HEK293T (cell line): ENCODE measurements around the gene TFDP2.
"Not testable (repeated sequence)": the region's sequence is repeated elsewhere in the genome, so short reads cannot be mapped to it uniquely, and the experiment has no call there.

Source experiments
- CTCF ChIA-PET: fragments of 350-600 bp; formaldehyde crosslinking; extraction: SDS; loops from one replicate; lab custom pipeline; 2021; ENCODE audit warnings: antibody characterized with exemption, inconsistent platforms; lab: Yijun Ruan, JAX
- POLR2A ChIA-PET: fragments of 350-600 bp; formaldehyde crosslinking; extraction: SDS; loops from one replicate; lab custom pipeline; 2020; ENCODE audit warnings: antibody characterized with exemption, inconsistent platforms; lab: Yijun Ruan, JAX
- DNase-seq: peaks from one replicate; pipeline ENCODE4 v3.0.0; 2012; ENCODE audit warnings: mixed read lengths; ENCODE audit errors: extremely low spot score
- ARNT ChIP-seq: fragments of 450-650 bp; IDR thresholded peaks from 2 replicates; pipeline ENCODE4 v1.6.1; 2017; ENCODE audit warnings: mild to moderate bottlenecking
- BHLHE40 ChIP-seq: fragments of 450-650 bp; IDR thresholded peaks from 2 replicates; pipeline ENCODE4 v1.6.1; 2016; ENCODE audit warnings: mild to moderate bottlenecking, moderate library complexity, borderline replicate concordance
- CTBP1 ChIP-seq: fragments of 450-650 bp; IDR thresholded peaks from 2 replicates; pipeline ENCODE4 v1.6.1; 2016; ENCODE audit warnings: borderline replicate concordance
- ELF4 ChIP-seq: fragments of 450-650 bp; IDR thresholded peaks from 2 replicates; pipeline ENCODE4 v1.6.1; 2017; ENCODE audit warnings: antibody characterized with exemption
- FOXA1 ChIP-seq: fragments of 450-650 bp; IDR thresholded peaks from 2 replicates; pipeline ENCODE4 v1.6.1; 2016; ENCODE audit warnings: mild to moderate bottlenecking
- FOXK2 ChIP-seq: fragments of 450-650 bp; IDR thresholded peaks from 2 replicates; pipeline ENCODE4 v1.6.1; 2016; ENCODE audit warnings: mild to moderate bottlenecking
- FOXM1 ChIP-seq: fragments of 450-650 bp; IDR thresholded peaks from 2 replicates; pipeline ENCODE4 v1.6.1; 2017; ENCODE audit warnings: mild to moderate bottlenecking, borderline replicate concordance
- HDGF ChIP-seq: fragments of 450-650 bp; IDR thresholded peaks from 2 replicates; pipeline ENCODE4 v1.6.1; 2017; ENCODE audit warnings: antibody characterized with exemption, borderline replicate concordance
- L3MBTL2 ChIP-seq: fragments of 450-650 bp; conservative IDR thresholded peaks from 2 replicates; pipeline ENCODE4 v1.6.1; 2016; ENCODE audit warnings: mild to moderate bottlenecking
- LEF1 ChIP-seq: fragments of 450-650 bp; IDR thresholded peaks from 2 replicates; pipeline ENCODE4 v1.6.1; 2017; ENCODE audit warnings: mild to moderate bottlenecking, borderline replicate concordance
- NFRKB ChIP-seq: fragments of 450-650 bp; IDR thresholded peaks from 2 replicates; pipeline ENCODE4 v1.6.1; 2016; ENCODE audit warnings: mild to moderate bottlenecking, moderate library complexity
- SP1 ChIP-seq: fragments of 450-650 bp; IDR thresholded peaks from 2 replicates; pipeline ENCODE4 v1.6.1; 2017
- SUZ12 ChIP-seq: fragments of 450-650 bp; IDR thresholded peaks from 2 replicates; pipeline ENCODE4 v1.6.1; 2016; ENCODE audit warnings: mild to moderate bottlenecking
- TARDBP ChIP-seq: fragments of 450-650 bp; IDR thresholded peaks from 2 replicates; pipeline ENCODE4 v1.6.1; 2016
- ZNF384 ChIP-seq: fragments of 450-650 bp; IDR thresholded peaks from 2 replicates; pipeline ENCODE4 v1.6.1; 2016
- TF ChIP-seq, protein P1 (sequence below): fragments of 450-650 bp; IDR thresholded peaks from 2 replicates; pipeline ENCODE4 v1.6.1; 2016

TFDP2 gene

DNA sequence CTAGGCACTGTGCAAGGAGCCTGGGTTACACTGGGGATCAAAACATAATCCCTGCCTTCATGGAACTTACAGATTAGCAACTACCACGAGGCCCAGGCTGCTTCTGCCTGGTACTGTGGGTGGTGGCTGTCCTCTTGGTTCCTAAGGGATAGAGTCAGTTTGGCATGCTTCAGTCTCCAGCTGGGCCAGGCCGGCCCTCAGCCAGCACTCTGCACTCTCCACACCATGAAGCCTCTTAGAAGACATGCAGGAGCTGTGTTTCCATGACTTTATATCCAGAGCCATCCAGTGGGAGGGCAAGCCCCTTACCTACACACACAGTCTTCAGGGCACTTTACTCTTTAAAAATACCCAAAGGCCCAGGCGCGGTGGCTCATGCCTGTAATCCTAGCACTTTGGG is 218.5 kb downstream of the TFDP2 start:
- ChIA-PET POLR2A (no interaction called here), CTCF (interaction anchor here (0.6 kb wide), 1 partner anchor 15 kb away, joined by 3 read pairs; no protein-coding TSS in a partner anchor)
- no peak for DNase-seq
- TF ChIP-seq BHLHE40 (no peak), HDGF (no peak), TARDBP (no peak), CTBP1 (no peak), FOXM1 (no peak), SP1 (no peak), FOXK2 (no peak), NFRKB (no peak), ZNF384 (no peak), ARNT (no peak), FOXA1 (no peak), LEF1 (no peak), L3MBTL2 (no peak), ELF4 (no peak), SUZ12 (no peak)
- TF ChIP-seq, protein P1, sequence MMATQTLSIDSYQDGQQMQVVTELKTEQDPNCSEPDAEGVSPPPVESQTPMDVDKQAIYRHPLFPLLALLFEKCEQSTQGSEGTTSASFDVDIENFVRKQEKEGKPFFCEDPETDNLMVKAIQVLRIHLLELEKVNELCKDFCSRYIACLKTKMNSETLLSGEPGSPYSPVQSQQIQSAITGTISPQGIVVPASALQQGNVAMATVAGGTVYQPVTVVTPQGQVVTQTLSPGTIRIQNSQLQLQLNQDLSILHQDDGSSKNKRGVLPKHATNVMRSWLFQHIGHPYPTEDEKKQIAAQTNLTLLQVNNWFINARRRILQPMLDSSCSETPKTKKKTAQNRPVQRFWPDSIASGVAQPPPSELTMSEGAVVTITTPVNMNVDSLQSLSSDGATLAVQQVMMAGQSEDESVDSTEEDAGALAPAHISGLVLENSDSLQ, result no peak

DNA sequence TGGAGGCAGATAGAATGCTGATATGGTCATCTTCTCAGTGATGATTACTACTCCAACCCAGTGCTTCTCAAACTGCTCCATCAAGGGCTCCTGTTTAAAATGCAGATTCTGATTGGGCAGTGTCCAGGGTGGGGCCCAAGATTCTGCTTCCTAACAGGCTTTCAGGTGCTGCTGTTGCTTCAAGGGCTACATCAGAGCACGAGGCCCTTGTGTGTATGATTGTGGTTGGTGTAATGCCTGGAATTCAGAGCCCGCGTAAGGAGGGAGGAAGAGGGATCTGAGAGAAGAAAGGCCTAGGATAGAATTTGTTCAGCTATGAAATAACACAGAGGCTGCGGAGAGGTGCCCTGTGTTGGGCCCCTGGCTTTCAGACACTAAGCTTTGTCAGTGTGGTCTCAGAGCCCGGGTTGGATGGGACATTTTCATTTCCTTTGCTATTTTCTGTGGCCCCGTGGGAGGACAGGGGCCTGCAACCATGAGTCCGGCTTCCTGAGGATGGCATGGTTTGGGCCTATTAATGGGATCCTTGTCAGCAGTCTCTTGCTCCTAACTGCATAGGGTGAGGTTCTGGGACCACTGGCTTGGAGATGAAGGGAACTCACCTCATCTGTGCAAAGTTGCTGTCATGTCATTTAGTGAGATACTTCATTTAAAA is 219.9 kb downstream of the TFDP2 start:
- ChIA-PET CTCF (no interaction called here), POLR2A (no interaction called here)
- TF ChIP-seq SUZ12 (no peak), LEF1 (no peak), HDGF (no peak), BHLHE40 (no peak), FOXM1 (no peak), NFRKB (no peak), FOXK2 (no peak), TARDBP (no peak), ELF4 (no peak), ZNF384 (no peak), FOXA1 (no peak), SP1 (no peak)
- DNase-seq, result no peak

DNA sequence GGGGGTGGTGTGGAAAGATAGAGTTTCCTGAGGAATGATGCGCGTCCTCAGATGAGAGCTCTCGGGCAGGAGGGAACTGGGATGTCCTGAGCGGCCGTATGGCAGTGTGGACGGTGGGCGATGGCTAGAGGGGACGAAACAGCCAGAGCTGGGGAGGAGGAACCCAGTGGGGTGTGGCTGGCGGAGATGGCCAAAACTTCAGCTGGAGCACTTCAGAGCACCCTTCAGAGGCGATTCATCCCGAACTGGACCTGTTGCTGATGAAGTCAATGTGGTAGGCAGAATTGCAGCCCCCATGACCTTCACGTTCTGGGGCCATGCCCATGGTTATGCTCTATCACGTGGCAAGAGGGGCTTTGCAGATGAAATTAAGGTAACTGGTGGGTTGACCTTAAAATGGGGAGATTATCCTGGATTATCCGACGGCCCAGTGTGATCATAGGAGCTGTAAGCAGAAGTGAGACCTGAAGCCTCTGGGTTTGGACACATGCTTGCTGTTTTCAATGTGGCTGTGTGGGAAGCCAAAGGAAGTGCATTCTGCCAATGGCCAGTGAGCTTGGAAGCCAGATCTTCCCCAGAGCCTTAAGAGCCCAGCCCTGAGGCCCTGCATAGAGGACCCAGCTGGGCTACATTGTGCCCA is 220.6 kb downstream of the TFDP2 start:
- TF ChIP-seq L3MBTL2 (no peak), FOXA1 (no peak), ELF4 (no peak)
- ChIA-PET CTCF (no interaction called here), POLR2A (no interaction called here)
- no peak for DNase-seq

DNA sequence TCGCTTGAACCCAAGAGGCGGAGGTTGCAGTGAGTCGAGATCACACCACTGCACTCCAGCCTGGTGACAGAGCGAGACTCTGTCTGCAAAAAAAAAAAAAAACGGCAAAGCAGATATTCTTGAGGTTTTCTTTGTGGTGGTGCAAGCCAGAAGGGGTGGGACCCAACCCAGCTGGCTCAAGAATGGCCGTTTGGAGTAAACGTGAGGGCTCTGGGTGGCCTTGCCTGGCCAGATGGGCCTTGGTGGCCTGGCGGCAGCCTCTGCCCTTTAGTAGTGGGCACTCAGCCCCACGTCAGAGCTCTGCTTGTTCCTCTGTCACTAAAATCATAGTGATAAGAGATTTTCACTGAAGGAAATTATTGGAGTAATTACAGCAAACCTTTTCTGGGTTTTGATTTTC is 222.4 kb downstream of the TFDP2 start:
- no peak for TF ChIP-seq FOXM1
- TF ChIP-seq LEF1, result no peak
- TF ChIP-seq ZNF384, result no peak
- TF ChIP-seq ELF4, result no peak
- no peak for TF ChIP-seq NFRKB
- TF ChIP-seq FOXA1, result no peak
- TF ChIP-seq HDGF, result no peak
- TF ChIP-seq BHLHE40, result no peak
- TF ChIP-seq, protein P1, result no peak
- no peak for TF ChIP-seq ARNT
- no peak for TF ChIP-seq SUZ12
- no peak for TF ChIP-seq FOXK2
- no peak for TF ChIP-seq CTBP1
- no peak for TF ChIP-seq L3MBTL2
- TF ChIP-seq TARDBP, result no peak
- TF ChIP-seq SP1, result no peak
- ChIA-PET CTCF (no interaction called here), POLR2A (no interaction called here)
- no peak for DNase-seq

DNA sequence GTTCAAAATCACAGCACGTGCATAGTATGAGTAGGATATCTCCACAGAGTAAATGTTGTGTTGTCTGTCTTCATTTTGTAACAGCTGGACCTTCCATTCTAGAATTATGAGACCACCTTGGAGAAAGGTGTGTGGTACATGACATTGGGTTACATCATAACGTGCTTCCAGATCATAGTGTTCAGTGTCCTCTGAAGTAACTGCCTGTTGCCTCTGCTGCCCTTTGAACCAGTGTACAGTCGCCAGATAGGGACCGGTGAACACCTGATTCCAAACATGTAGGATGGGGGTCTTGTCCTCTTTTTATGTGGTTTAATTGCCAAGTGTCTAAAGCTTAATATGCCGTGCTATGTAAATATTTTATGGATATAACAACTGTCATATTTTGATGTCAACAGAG is 223.7 kb downstream of the TFDP2 start:
- POLR2A ChIA-PET, DNase-seq: not testable (repeated sequence)
- CTCF ChIA-PET, result interaction anchor here (0.7 kb wide), 1 partner anchor 367 kb away, joined by 4 read pairs; no protein-coding TSS in a partner anchor

DNA sequence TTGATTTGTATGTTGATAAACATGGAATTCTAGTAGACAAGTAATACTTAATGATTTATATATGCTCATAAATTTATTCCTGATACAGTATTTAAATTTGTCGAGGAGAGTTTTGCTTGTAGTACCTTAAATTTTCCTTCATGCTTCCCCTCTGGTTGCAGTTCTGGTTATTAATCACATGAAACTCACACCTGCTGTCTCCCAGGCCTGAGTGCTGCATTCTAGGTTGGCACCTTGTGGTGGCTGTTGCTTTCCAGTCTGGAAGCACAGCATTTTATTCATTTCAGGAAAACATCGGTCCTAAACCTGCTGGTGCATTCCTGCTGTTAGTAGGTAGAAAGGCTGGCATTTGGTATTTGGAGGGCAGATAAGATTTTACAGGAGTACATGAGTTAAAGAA is 228.0 kb downstream of the TFDP2 start:
- POLR2A ChIA-PET, result no interaction called here
- DNase-seq, result no peak
- TF ChIP-seq SUZ12 (no peak), HDGF (no peak), FOXK2 (no peak), FOXA1 (no peak), L3MBTL2 (no peak), ELF4 (no peak)
- TF ChIP-seq, protein P1, result no peak
- CTCF ChIA-PET, result no interaction called here

DNA sequence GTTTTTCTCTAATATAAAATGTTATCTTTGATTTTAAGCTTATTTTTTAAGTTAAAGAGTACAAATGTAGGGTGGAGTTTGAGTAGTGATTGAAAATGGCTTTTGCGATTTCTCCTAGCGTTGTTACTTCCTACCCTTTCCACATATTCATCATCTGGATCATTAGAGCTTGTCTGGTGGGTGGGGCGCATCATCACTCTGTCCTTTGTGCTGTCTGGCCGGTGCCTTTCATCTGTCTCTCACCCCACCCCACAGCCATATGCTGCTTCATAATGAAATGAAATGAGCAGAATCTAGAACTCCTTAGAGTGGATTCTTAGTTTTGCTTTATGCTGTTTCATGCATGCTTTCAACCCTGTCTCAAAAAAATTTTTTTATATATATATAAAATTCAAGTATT is 228.6 kb downstream of the TFDP2 start:
- no peak for TF ChIP-seq NFRKB
- TF ChIP-seq TARDBP, result no peak
- no peak for TF ChIP-seq FOXA1
- TF ChIP-seq, protein P1, result no peak
- TF ChIP-seq HDGF, result no peak
- POLR2A ChIA-PET, result no interaction called here
- CTCF ChIA-PET, result no interaction called here
- DNase-seq, result no peak
